GM18520 (cell line): ENCODE measurements around the gene SRSF2.

Source experiments
- ATAC-seq: cut with Tn5 transposase; IDR thresholded peaks from one replicate; pipeline ENCODE4 v1.9.1; 2021; ENCODE audit not compliant: unreplicated experiment

Gene SRSF2

DNA sequence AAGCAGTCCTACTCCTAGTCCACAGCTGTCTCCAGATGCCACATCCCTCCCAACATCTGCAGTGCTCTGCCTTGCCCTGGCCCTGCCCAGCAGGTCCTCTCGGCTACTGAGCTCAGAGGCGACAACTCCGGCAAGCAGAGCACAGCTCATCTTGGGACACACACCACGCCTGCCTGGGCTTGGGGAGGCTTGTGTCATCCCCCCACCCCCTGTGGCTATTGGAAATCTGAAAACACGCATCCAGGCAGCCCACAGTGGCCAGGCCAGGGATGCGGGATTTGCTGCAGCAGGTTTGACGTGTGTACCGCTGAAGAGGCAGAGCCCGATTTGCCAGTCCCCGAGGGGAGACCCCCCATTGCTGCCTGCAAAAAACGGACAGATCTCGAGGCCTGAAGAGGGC, 51.8 kb downstream of the SRSF2 start:
- ATAC-seq = no peak

DNA sequence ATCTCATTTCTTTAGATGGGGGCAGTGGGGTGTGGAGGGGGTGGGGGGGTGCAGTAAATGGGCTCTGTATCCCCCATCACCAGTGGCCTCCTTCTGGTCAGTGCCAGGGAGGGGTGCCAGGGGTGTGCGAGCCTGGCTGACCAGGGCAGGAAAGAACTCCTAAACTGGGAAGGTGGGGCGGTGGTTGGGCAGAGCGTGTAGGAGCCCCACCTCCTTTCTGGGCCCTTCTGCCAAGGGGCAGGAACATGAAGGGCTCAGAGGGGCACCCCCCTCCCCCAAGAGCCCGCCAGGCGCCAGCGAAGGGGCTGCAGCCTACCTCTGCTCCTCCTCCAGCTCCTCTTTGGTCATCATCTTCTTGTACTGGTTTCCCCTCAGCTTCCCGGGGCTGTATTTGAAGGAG, 52.4 kb downstream of the SRSF2 start:
- ATAC-seq = no peak
